Stimulated activated CD4-positive, alpha-beta T cell treated with anti-CD3 and anti-CD28 coated beads, Interleukin-2, amount 100 ng/mL, for 24 hours (primary cell): Measurements from ENCODE around the gene ZNF546.
"Not testable (repeated sequence)": the region's sequence is repeated elsewhere in the genome, so short reads cannot be mapped to it uniquely, and the experiment has no call there.

Source experiments
- DNase-seq, 2 donors: peaks; one replicate each; pipeline ENCODE4 v3.0.0-alpha.2; 2020

The ZNF546 gene

GRCh38 chr19:39996811-39997637, at the start of gene ZNF546:
Gene ZNF546 (plus strand): TSS chr19:39997060. CDS start chr19:39998327, 1,267 bp downstream.
- peak; percentile 90 to 91 for DNase-seq

GRCh38 chr19:39949026-39949747, 47.7 kb upstream of the ZNF546 start:
- peak in 1 of 2 donors; percentile 14 for DNase-seq

- peak in 1 of 2 donors; percentile 10 for DNase-seq
These were observed 45.7 kb upstream of the ZNF546 start for GRCh38 chr19:39951065-39951650.

GRCh38 chr19:39951686-39952085, 45.2 kb upstream of the ZNF546 start:
- DNase-seq: peak in 1 of 2 donors; percentile 15

GRCh38 chr19:39953915-39954314, 42.9 kb upstream of the ZNF546 start:
- DNase-seq: peak in 1 of 2 donors; percentile 14

GRCh38 chr19:39957886-39958285, 39.0 kb upstream of the ZNF546 start:
- DNase-seq: not testable (repeated sequence)

- DNase-seq: peak in 1 of 2 donors; percentile 17
These were observed 37.9 kb upstream of the ZNF546 start for GRCh38 chr19:39958942-39959341.

GRCh38 chr19:39959407-39959806, 37.5 kb upstream of the ZNF546 start:
- peak in 1 of 2 donors; percentile 16 for DNase-seq

GRCh38 chr19:39963898-39964297, 33.0 kb upstream of the ZNF546 start:
- DNase-seq: no peak

GRCh38 chr19:39966617-39967016, 30.2 kb upstream of the ZNF546 start:
- DNase-seq: no peak

- DNase-seq: peak in 1 of 2 donors; percentile 8
These were observed 29.3 kb upstream of the ZNF546 start for GRCh38 chr19:39967561-39967960.

GRCh38 chr19:39968789-39969188, 28.1 kb upstream of the ZNF546 start:
- peak in 1 of 2 donors; percentile 13 for DNase-seq

- peak in 1 of 2 donors; percentile 17 for DNase-seq
These were observed 27.6 kb upstream of the ZNF546 start for GRCh38 chr19:39969266-39969665.

GRCh38 chr19:39969681-39970424, 27.0 kb upstream of the ZNF546 start:
- DNase-seq: peak; percentile 20 to 32

- no peak for DNase-seq
These were observed 26.5 kb upstream of the ZNF546 start for GRCh38 chr19:39970425-39970674.

- peak; percentile 98 for DNase-seq
These were observed 26.0 kb upstream of the ZNF546 start, which contains the start of gene PSMC4 for GRCh38 chr19:39970675-39971379. Gene PSMC4 (plus strand): TSS chr19:39971165. CDS start chr19:39971203, 38 bp downstream.

GRCh38 chr19:39971380-39972035, 25.4 kb upstream of the ZNF546 start:
- peak in 1 of 2 donors; percentile 33 for DNase-seq

- DNase-seq: no peak
These were observed 22.3 kb upstream of the ZNF546 start for GRCh38 chr19:39974377-39975155.

- no peak for DNase-seq
These were observed 14.0 kb upstream of the ZNF546 start for GRCh38 chr19:39982883-39983282.

GRCh38 chr19:39983695-39984300, 13.1 kb upstream of the ZNF546 start:
- no peak for DNase-seq
